KMS-11 (cell line): ENCODE data around the gene PRKCE.

ENCODE experiments used
- H2AFZ ChIP-seq: fragments of 200-600 bp; sonication (generic); 2 replicates; pipeline ENCODE4 v1.6.1; 2016; ENCODE audit warnings: antibody characterized with exemption, mixed run types, low read depth
- H3K27ac ChIP-seq: fragments of 200-600 bp; sonication (generic); 2 replicates; pipeline ENCODE4 v1.6.1; 2016; ENCODE audit warnings: mild to moderate bottlenecking, mixed run types
- H3K27me3 ChIP-seq: fragments of 200-600 bp; sonication (generic); 2 replicates; pipeline ENCODE4 v1.6.1; 2017; ENCODE audit warnings: mild to moderate bottlenecking, low read depth, mixed run types, moderate library complexity; ENCODE audit not compliant: insufficient read depth
- H3K36me3 ChIP-seq: fragments of 200-600 bp; sonication (generic); 2 replicates; pipeline ENCODE4 v1.6.1; 2017; ENCODE audit warnings: mild to moderate bottlenecking, mixed run types; ENCODE audit not compliant: insufficient read depth
- H3K4me1 ChIP-seq: fragments of 200-600 bp; sonication (generic); 2 replicates; pipeline ENCODE4 v1.6.1; 2016; ENCODE audit warnings: mild to moderate bottlenecking, low read depth, mixed run types; ENCODE audit not compliant: poor library complexity, severe bottlenecking
- H3K4me2 ChIP-seq: fragments of 200-600 bp; sonication (generic); 2 replicates; pipeline ENCODE4 v1.7.0; 2016; ENCODE audit warnings: mild to moderate bottlenecking, mixed run types
- H3K4me3 ChIP-seq: fragments of 200-600 bp; sonication (generic); IDR thresholded peaks from 2 replicates; pipeline ENCODE4 v1.6.1; 2017; ENCODE audit warnings: low read depth, low read length, mixed read lengths; ENCODE audit not compliant: insufficient read depth
- H3K79me2 ChIP-seq: fragments of 200-600 bp; sonication (generic); 2 replicates; pipeline ENCODE4 v1.6.1; 2016; ENCODE audit warnings: low read depth, mixed run types; ENCODE audit not compliant: insufficient read depth
- H3K9ac ChIP-seq: fragments of 200-600 bp; sonication (generic); 2 replicates; pipeline ENCODE4 v1.6.1; 2016; ENCODE audit warnings: mild to moderate bottlenecking, mixed run types
- H4K20me1 ChIP-seq: fragments of 200-600 bp; sonication (generic); 2 replicates; pipeline ENCODE4 v1.6.1; 2016; ENCODE audit warnings: mild to moderate bottlenecking, mixed run types; ENCODE audit not compliant: insufficient read depth
- CTCF ChIP-seq: fragments of 200-600 bp; sonication (generic); conservative IDR thresholded peaks from 2 replicates; pipeline ENCODE4 v1.6.1; 2017; ENCODE audit warnings: low read depth, mild to moderate bottlenecking, antibody characterized with exemption, low read length, moderate library complexity, mixed read lengths

The PRKCE gene

DNA sequence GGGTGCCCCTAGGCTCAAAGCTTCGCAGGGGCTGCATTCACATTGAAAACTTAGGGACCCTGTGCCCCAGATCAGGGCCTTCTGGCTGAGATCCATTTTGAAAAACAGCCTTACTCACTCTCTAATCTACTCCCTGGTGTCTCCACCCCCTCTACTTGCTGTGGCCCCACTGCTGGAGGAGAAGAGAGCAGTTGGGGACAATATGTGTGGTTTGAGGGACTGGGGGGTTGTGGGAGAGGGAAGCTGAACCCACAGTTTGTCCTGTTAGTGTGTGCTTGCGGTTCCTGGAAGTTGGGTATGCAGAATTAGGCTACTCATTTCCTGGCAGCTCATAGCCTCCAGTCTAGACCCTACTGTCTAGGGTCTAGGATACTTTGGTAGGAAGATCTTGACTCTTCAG, 211.4 kb downstream of the PRKCE start:
- H3K27ac ChIP-seq, result no peak overlapping the region
- no peaks in the 10 kb centered on the region for H3K4me1 ChIP-seq
- H3K4me2 ChIP-seq, result no peak overlapping the region
- H3K9ac ChIP-seq, result no peak overlapping the region
- no peaks in the 10 kb centered on the region for H4K20me1 ChIP-seq
- no peaks in the 10 kb centered on the region for H3K36me3 ChIP-seq
- no peak overlapping the region for H3K4me3 ChIP-seq
- H3K79me2 ChIP-seq, result no peaks in the 10 kb centered on the region
- no peaks in the 10 kb centered on the region for H3K27me3 ChIP-seq
- H2AFZ ChIP-seq, result no peak overlapping the region
- TF ChIP-seq CTCF, result no peak

DNA sequence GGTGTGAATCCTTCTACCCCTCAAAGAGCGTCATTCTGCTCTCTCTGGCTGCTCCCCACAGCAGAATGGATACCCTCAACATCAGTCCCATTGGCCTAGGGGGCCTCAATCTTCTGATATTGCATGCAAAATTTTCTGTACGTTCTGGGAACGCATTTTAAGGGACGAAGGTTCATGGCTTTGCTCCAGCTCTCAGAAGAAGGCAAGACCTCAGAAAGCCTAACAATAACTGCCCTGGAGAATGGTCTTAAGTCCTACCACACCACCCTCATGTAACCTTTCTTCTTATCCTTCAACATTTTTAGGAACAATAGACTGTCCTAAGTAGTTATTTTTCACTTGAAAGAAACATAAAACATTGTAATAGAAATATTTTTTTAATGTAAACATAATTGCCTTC, 212.6 kb downstream of the PRKCE start:
- no peak overlapping the region for H3K9ac ChIP-seq
- TF ChIP-seq CTCF, result no peak
- H3K79me2 ChIP-seq, result no peaks in the 10 kb centered on the region
- H4K20me1 ChIP-seq, result no peaks in the 10 kb centered on the region
- H3K36me3 ChIP-seq, result no peaks in the 10 kb centered on the region
- no peak overlapping the region for H3K27ac ChIP-seq
- H3K4me1 ChIP-seq, result no peaks in the 10 kb centered on the region
- H2AFZ ChIP-seq, result no peak overlapping the region
- H3K27me3 ChIP-seq, result no peaks in the 10 kb centered on the region
- H3K4me3 ChIP-seq, result no peak overlapping the region
- no peak overlapping the region for H3K4me2 ChIP-seq

DNA sequence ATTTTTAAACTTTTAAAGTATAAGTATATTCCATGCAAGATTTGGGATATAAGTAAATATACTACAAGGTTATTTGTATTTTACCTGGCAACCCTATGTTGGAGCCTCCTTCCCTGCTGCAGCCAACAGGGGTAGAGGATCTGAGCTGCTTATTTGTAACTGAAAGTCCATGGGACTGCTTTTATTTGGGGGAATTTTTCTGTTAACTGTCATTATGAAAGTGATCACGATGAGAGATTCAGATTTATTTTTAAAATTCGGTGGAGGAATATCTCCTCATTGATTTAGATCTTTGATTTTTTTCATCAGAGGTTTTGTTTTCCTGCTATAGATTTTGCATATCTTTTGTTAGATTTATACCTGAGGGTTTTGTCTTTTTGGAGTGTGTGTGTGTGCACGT, 215.9 kb downstream of the PRKCE start:
- Histone ChIP-seq H3K79me2 (no peaks in the 10 kb centered on the region), H3K9ac (no peak overlapping the region), H4K20me1 (no peaks in the 10 kb centered on the region), H3K4me1 (no peaks in the 10 kb centered on the region), H3K27me3 (no peaks in the 10 kb centered on the region), H2AFZ (no peak overlapping the region), H3K27ac (no peak overlapping the region), H3K4me3 (no peak overlapping the region), H3K36me3 (no peaks in the 10 kb centered on the region), H3K4me2 (no peak overlapping the region)
- no peak for TF ChIP-seq CTCF

- Histone ChIP-seq H3K4me3 (no peak overlapping the region), H3K36me3 (no peaks in the 10 kb centered on the region), H3K27me3 (no peaks in the 10 kb centered on the region), H4K20me1 (no peaks in the 10 kb centered on the region), H3K4me1 (no peaks in the 10 kb centered on the region), H3K4me2 (no peak overlapping the region), H3K79me2 (no peaks in the 10 kb centered on the region), H2AFZ (no peak overlapping the region), H3K9ac (no peak overlapping the region), H3K27ac (no peak overlapping the region)
- TF ChIP-seq CTCF, result no peak
Measured at GRCh38 chr2:45867800-45868199, 216.3 kb downstream of the PRKCE start.

- no peak overlapping the region for H3K4me2 ChIP-seq
- H3K27ac ChIP-seq, result no peak overlapping the region
- no peaks in the 10 kb centered on the region for H4K20me1 ChIP-seq
- no peak overlapping the region for H3K9ac ChIP-seq
- no peaks in the 10 kb centered on the region for H3K79me2 ChIP-seq
- no peaks in the 10 kb centered on the region for H3K36me3 ChIP-seq
- H3K4me1 ChIP-seq, result no peaks in the 10 kb centered on the region
- no peaks in the 10 kb centered on the region for H3K27me3 ChIP-seq
- no peak overlapping the region for H2AFZ ChIP-seq
- no peak for TF ChIP-seq CTCF
- H3K4me3 ChIP-seq, result no peak overlapping the region
Measured at GRCh38 chr2:45869165-45869501, 217.7 kb downstream of the PRKCE start.
